ENCODE data around the gene PSG11.
"Not testable (repeated sequence)": the region's sequence is repeated elsewhere in the genome, so short reads cannot be mapped to it uniquely, and the experiment has no call there.

PSG11 gene

GRCh38 chr19:43021629-43022028, 4.6 kb downstream of the PSG11 start:
- H3K9me3 ChIP-seq (replicated peaks in 1 of 11); H3K4me2 ChIP-seq; H3K4me3 ChIP-seq; H3K27ac ChIP-seq; H3K36me3 ChIP-seq; H3K9ac ChIP-seq; H3K27me3 ChIP-seq; H4K20me1 ChIP-seq: not testable (repeated sequence)
- H3K4me1 ChIP-seq: peaks cover 0 to 11% (median 7%) of the 10 kb centered on the region in 10 experiments; a peak in 11 of 20 replicates

DNA sequence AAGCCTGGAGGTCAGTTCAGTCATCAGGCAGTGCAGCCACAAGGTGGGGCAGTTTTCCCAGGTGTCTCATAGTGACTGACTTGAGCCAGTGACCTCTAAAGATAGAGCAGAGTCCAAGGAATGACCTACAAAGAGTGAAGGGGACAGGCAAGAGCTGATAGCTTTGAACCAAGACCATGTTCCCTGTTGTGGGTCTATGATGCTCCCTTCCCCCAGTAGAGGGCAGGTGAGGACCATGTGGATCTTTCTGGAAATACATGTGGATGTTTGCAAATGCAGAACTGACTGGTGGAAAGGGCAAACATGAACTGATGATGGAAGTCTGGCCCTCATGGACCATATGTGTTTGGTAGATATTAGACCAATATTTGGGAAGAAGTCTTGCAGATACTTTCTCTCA, 6.7 kb downstream of the PSG11 start:
- not testable (repeated sequence) for H3K27me3 ChIP-seq; H3K4me3 ChIP-seq; H4K20me1 ChIP-seq; H3K4me2 ChIP-seq; H3K9ac ChIP-seq; H3K9me3 ChIP-seq (replicated peaks in 1 of 11); H3K27ac ChIP-seq; H3K36me3 ChIP-seq; H3K4me1 ChIP-seq

GRCh38 chr19:43005841-43006240, 20.4 kb downstream of the PSG11 start:
- H3K9me3 ChIP-seq (replicated peaks in 1 of 11); H3K4me3 ChIP-seq; H3K4me1 ChIP-seq; H3K9ac ChIP-seq; H3K27ac ChIP-seq; H3K4me2 ChIP-seq; H3K36me3 ChIP-seq; H4K20me1 ChIP-seq; H3K27me3 ChIP-seq: not testable (repeated sequence)

GRCh38 chr19:43004846-43005245, 21.4 kb downstream of the PSG11 start:
- not testable (repeated sequence) for H3K9ac ChIP-seq; H3K36me3 ChIP-seq; H3K27ac ChIP-seq; H3K27me3 ChIP-seq; H4K20me1 ChIP-seq; H3K4me2 ChIP-seq; H3K4me1 ChIP-seq; H3K4me3 ChIP-seq; H3K9me3 ChIP-seq (replicated peaks in 1 of 11)

GRCh38 chr19:43003634-43004033, 22.6 kb downstream of the PSG11 start:
- not testable (repeated sequence) for H3K27me3 ChIP-seq; H3K9me3 ChIP-seq (replicated peaks in 1 of 11); H3K27ac ChIP-seq; H3K36me3 ChIP-seq; H3K9ac ChIP-seq; H3K4me2 ChIP-seq; H4K20me1 ChIP-seq; H3K4me1 ChIP-seq; H3K4me3 ChIP-seq

DNA sequence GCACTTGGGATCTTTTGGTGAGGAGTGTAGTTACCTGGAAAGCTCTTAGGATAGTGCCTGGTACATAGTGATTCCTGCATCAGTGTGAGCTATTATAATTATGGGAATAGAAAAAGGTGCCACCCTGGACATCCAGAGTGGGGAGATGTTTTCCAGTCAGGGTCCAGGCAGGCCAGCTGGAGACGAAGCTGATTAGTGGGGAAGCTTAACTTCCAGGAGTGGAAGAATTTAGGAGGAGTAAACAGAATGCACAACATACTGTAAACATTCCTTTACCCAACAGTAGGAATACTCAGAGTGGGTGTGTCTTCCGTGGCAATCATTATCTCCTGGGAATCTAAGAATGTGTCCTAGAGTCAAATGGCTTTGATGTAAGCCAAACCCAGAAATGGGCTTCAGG, 23.3 kb downstream of the PSG11 start:
- not testable (repeated sequence) for H4K20me1 ChIP-seq; H3K27me3 ChIP-seq; H3K4me2 ChIP-seq; H3K9me3 ChIP-seq (replicated peaks in 1 of 11); H3K36me3 ChIP-seq; H3K9ac ChIP-seq; H3K4me3 ChIP-seq; H3K4me1 ChIP-seq; H3K27ac ChIP-seq

- not testable (repeated sequence) for H3K4me3 ChIP-seq, H3K36me3 ChIP-seq, H3K27me3 ChIP-seq, H3K27ac ChIP-seq, H4K20me1 ChIP-seq, H3K4me2 ChIP-seq, H3K9ac ChIP-seq
- Histone ChIP-seq H3K4me1 (peaks cover 0 to 13% (median 0%) of the 10 kb centered on the region in 10 experiments; a peak in 8 of 20 replicates), H3K9me3 (replicated peaks in 1 of 11) (peaks cover 0 to 11% (median 0%) of the 10 kb centered on the region in 11 experiments; a peak in 1 of 22 replicates)
Observed at GRCh38 chr19:42996161-42996560, 30.1 kb downstream of the PSG11 start.

- H3K27ac ChIP-seq, H3K27me3 ChIP-seq, H4K20me1 ChIP-seq, H3K9ac ChIP-seq, H3K4me3 ChIP-seq, H3K4me2 ChIP-seq, H3K36me3 ChIP-seq: not testable (repeated sequence)
- Histone ChIP-seq H3K4me1 (peaks cover 0 to 13% (median 0%) of the 10 kb centered on the region in 10 experiments; a peak in 8 of 20 replicates), H3K9me3 (replicated peaks in 1 of 11) (peaks cover 0 to 11% (median 0%) of the 10 kb centered on the region in 11 experiments; a peak in 1 of 22 replicates)
Observed at GRCh38 chr19:42992029-42992604, 34.2 kb downstream of the PSG11 start.

DNA sequence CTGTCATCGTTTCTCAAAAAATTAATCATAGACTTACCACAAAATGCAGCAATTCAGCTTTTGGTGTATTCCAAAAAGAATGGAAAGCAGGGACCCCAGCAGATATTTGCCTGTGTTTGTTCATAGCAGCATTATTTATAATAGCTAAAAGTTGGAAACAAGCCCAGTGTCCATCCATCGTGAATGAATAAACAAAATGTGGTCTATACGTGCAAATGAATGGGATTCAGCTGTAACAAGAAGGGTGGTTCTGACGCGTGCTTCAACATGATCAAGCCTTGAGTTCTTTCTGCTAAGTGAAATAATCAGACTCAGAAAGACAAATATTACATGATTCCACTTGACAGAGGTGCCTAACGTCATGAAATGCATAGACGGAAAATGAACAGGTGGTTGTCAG, 36.4 kb downstream of the PSG11 start:
- H4K20me1 ChIP-seq: no peaks in the 10 kb centered on the region
- H3K4me1 ChIP-seq: peaks cover 0 to 13% (median 0%) of the 10 kb centered on the region in 10 experiments; a peak in 8 of 20 replicates
- no peak overlapping the region for H3K27ac ChIP-seq
- H3K9me3 ChIP-seq (replicated peaks in 1 of 11): 0 out of 22 replicates have a peak, but pooled peaks cover 0 to 3% (median 0%) of the 10 kb centered on the region in 11 experiments
- no peak overlapping the region for H3K9ac ChIP-seq
- no peaks in the 10 kb centered on the region for H3K27me3 ChIP-seq
- H3K36me3 ChIP-seq: no peaks in the 10 kb centered on the region
- no peak overlapping the region for H3K4me2 ChIP-seq
- no peak for TF ChIP-seq Cebpa-rat (IDR thresholded peaks at IDR 0.05)
- H3K4me3 ChIP-seq: no peak overlapping the region

GRCh38 chr19:42989186-42989585, 37.1 kb downstream of the PSG11 start:
- H3K27ac ChIP-seq; H4K20me1 ChIP-seq; H3K27me3 ChIP-seq; H3K9me3 ChIP-seq (replicated peaks in 1 of 11); H3K4me3 ChIP-seq; H3K4me2 ChIP-seq; H3K36me3 ChIP-seq; H3K9ac ChIP-seq; H3K4me1 ChIP-seq: not testable (repeated sequence)

- H3K9ac ChIP-seq; H3K4me1 ChIP-seq; H3K36me3 ChIP-seq; H3K9me3 ChIP-seq (replicated peaks in 1 of 11); H3K4me2 ChIP-seq; H3K27me3 ChIP-seq; H4K20me1 ChIP-seq; H3K4me3 ChIP-seq; H3K27ac ChIP-seq: not testable (repeated sequence)
Observed at GRCh38 chr19:42988206-42988605, 38.1 kb downstream of the PSG11 start.
